NCI-H345 treated with DMSO at 0.1 percent for 48 hours (cell line): ENCODE results near the gene POFUT2.

Experiments
- DNase-seq: peaks from one replicate; lab custom pipeline; 2025; ENCODE audit not compliant: unreplicated experiment; lab: John Stamatoyannopoulos, UW

POFUT2 gene

DNA sequence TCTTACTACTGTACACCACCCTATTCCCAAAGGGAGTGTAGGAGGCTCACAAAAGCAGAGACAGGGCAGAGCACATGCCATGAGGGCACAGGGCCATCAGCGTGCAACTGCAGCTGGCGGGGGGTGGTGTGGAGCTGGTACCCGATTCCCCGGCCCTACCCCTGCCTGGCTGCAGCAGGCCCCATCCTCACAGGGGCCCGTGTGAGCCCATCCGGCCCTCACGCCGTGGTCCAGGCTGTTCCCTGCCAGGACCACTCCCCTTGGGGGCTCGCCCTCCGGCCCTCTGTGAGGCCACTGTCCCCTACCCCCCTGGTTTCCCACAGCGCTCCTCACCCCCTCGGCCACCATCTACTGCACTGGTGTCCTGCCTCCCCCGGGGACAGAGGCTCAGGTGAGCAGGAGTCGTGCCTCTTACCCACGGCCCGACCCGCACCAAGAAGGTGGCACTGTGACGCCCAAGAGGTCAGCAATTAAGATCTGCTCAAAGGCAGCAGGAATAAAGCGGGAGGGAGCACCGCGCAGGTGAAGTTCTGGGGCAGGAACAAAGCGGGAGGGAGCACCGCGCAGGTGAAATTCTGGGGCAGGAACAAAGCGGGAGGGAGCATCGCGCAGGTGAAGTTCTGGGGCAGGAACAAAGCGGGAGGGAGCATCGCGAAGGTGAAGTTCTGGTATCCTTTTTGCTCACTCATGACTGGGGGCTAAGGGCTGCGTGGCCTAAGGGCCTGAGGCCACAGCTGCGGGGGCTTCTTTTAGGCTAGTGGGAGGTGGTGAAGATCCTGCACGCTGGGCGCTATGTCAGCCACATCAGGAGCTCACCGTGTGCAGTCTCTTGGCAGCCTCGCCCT, 3.9 kb downstream of the POFUT2 start:
- DNase-seq: no peak

DNA sequence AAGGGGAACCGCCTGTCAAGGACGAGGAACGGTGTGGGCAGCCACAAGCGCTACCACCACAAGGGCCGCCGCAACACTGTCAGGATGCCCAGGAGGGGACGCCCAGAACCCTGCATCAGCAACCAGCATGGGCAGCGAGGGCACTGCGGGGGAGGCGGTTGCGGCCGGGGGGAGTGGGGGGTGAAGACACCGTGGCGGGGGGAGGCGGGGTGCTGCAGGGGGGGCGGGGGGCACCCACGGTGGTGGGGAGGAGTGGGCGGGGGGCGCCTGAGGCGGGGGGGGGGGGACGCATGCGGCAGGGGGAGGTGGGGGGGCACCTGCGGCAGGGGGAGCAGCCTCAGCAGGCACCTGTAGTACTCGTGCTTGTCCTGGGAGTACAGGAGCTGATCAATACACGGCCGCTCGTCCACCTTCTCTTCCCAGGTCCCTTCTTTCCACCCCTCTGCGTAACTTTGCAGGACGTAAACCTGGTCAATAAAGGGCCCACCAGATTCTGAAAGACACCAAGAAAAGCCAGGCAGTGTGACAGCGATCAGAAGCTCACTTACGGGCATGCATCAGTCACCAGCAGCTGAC, 4.6 kb downstream of the POFUT2 start:
- no peak for DNase-seq

DNA sequence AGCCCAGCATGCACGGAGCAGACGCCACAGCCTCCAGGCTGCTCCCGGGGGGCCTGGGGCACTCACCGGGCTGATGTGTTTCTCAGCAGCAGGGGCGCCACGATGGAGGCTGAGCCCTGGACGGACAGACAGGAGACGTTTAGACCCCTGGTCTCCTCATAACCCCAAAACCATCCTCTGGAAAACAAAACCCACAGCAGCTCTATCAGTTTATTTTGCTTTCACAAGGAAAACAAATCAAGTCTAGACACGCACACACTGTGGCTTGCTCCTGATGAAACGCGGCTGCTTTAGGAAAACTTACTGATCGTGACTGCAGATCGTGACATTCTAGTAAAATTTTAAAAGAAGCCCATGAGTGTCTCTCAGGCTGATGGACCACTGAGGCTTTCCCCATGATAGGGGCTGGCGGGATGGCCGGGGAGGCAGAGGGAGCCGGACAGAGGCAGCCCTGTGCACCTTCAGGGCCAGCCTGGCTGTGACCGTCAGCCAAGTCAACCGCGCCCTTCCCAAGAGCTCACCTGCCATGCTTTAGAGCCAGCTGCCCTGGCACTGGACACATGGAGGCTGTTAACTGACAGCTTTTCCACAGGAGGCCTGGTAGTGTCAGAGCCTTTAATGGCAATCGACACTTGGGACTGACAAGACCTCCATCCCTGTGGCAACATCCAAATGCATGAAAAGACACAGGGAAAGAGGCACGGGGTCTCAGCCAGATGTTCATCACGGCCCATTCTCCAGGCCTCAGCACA, 5.2 kb downstream of the POFUT2 start:
- DNase-seq: no peak

DNA sequence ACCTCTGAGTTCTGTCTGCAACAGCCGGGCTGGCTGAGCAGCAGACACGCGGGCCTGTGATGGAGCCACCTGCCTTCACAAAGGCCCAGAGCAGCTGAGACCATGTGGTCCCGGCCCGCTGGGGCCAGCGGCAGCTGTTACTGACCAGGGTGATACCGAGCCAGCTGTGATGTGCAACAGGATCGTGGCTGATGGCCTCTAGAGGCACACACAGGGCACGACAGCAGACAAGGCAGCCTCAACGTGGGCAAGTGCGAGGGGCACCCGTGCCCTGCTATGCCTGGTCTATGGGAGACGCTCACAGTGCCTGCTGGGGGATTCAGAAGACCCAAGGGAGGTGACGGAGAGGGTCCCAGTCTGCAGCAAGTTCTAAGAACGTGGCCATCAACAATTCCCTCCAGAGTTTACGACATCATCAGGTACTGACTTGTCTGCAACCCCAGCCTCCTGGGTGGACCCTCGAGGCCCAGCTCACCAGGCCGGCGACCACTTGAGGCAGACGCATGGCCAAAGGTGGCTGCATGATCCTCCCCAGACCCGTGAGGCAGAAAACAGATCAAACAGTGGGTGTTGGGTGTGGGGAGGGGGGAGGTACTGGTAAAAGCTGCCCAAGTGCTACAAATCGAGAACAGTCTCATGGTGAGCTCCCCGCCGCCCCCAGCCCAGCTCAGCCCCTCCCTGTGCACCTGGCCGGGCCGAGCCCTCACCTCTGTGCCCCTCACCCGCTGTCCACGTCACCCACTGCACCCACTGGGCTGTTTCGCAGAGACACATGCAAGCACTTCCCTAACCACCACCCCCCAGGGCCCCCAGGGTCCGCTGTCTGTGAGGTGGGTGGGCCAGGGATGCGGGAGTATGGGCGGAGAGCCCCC, 6.0 kb downstream of the POFUT2 start:
- no peak for DNase-seq

DNA sequence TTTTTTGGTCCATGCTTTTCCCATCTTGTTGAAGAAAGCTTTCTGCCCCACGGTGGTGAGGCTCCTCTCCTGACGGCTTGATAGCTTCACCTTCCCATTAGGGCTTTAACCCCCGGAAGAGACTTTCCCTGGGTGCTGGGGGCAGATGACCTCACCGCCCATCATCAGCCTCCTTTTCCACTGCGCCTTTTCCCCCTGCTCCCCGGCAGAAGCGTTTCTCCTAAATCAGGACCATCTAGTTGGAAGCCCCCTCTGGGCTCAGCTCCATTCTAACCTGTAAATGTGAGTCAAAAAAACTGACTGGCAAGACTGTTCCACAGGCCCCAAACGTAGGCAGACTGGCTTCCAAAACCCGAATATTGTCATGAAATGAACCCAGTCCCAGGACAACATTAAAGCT, 6.7 kb downstream of the POFUT2 start:
- no peak for DNase-seq

DNA sequence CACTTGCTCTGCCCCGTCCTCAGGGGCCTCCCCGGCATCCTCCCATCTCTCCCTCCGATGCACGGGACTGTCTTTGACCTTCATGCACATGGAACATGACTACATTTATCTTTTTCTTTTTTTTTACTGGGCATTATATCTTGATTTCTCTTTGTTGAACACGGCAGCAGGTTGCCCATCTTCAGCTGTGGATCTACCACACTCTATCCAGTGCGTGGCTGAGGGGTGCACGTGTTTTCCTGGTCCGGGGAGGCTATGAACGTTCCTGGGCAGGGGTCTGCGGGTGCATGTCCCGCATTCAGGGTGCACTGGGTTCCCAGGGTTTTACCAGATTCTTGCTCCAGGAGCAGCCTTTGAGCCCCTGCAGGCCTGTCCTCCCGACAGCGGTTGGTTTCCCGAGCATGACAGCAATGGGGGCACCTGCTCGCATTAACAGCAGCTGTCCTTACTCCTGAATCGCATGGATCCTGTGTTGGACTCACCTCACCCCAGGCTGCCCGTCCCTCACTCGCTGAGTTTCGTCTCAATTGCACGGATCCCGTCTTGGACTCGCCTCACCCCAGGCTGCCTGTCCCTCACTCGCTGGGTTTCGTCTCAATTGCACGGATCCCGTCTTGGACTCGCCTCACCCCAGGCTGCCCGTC, 7.4 kb downstream of the POFUT2 start:
- DNase-seq: no peak

DNA sequence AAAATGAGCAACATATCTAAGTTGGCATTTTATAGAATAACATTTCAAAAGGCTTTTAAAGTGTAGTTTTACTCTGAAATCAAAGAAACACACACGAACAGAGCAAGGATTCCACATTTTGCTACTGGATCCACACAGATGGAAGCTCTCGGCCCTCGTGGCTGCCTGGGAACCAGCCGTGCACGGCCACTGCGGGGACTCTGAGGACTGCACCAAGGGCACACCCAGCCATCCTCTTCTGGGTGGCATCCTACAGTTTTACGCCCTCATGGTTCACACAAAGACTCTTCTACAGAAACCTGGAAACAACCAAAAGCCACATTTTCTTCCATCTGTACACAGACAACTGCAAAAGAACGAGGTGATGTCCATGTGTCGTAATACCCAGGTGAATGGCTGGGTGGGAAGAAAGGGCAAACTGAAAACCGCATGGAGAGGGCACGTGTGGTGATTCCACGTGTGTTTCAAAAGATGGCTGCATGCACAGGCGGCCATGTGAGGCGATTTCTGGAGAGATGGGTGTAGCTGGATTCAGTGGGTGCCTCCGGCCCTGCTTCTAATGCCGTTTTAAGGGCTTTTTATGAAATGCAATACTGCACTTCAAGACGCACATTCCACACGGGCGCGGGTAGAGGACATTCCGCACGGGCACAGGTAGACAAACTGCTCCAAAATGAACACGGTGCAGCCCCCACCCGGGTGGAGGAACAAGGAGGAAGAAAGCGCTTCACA, 8.1 kb downstream of the POFUT2 start:
- DNase-seq: no peak

DNA sequence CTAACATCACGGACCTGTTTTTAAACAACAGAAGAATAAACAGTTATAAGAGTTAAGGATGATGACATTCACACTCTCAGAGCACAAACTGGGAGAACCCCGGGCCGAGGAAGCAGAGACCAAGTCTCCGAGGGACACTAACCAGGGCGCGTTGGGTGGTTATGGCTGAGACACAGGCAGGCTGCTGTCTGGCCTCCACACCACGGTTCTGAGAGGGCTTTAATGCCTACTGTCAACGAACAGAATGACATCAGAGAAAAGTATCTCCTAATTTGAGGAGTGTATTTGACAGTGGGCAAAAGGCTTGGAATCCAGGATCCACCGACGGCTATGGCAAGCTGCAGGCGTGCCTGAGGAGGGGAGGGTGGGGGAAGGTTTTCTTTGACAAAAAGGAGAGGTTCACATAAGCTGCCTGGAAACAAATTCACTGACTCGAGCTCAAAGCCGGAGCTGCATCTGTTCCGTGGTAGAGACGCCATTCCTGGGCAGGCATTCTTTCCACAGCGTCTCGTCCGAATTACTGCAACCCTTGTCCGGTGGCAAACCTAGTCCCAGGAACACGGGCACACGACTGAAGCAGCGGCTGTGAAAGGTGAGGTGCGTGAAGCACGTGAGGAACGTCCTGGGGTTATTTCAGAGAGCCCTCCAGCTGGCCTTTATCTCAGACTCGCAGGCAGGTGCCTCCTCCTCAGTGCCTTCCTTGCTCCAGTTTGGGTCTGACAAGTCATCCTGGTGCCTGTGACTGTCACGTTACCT, 9.4 kb downstream of the POFUT2 start:
- no peak for DNase-seq

DNA sequence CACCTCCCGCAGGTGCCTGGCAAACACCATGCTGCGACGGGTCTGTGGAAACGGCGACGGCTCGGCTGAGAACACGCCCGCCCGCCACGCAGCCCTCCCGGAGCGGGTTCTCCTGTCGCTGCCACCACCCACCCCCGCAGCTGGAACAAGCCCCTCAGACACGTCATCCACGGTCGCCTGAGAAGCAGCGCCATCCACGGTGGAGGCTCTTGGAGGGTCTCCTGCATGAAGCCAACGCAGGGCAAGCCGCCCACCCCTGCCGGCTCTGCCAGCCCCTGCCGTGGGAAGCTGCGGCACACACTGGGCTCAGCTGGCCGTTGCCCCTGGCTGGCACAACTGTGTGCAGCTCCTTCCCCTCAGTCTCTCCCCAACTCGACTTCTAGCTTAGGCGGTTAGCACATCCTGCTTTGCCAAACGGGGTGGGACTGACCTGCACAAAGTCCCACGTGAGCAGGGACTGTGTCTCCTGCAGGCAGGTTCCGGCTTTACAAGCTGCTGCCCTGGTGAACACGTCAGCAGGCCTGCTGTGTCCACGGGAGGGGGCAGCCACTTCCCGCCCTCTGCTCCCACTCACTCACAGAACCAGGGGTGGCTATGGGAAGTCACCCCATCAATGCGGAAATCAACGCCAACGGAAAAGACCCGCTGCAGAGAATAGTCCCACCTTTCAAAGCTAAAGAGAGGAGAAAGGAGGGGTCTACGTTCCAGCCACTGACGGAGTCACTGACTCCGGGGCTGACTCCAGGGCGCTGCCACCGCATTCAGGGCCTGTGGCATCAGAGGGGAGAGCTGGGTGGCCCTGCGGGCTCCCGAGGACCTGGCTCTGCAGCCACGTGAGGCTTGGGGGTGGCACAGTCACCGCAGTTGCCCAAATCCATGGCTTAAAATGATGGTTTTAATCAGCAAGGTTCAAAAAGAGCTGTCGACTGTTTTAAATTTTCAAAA, 10.3 kb downstream of the POFUT2 start:
- DNase-seq: no peak

DNA sequence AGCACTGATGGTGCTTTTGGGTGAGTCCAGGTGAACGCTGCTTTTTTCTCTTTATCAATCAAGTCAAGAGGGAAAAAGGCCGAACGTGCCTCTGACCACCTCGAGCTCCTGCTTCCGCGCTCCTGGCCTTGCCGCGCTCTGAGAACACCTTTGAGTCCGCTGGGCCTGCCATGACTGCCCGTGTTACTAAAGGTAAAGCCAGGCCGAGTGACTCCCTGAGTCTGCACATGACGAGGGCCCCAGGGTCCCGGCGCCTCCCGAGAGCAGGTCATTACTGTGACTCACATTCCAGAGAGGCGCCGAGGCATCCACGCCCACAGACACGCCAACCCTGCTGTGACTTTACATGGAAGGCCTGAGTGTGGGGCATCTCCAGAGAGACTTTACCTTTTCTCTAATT, 11.1 kb downstream of the POFUT2 start:
- no peak for DNase-seq

DNA sequence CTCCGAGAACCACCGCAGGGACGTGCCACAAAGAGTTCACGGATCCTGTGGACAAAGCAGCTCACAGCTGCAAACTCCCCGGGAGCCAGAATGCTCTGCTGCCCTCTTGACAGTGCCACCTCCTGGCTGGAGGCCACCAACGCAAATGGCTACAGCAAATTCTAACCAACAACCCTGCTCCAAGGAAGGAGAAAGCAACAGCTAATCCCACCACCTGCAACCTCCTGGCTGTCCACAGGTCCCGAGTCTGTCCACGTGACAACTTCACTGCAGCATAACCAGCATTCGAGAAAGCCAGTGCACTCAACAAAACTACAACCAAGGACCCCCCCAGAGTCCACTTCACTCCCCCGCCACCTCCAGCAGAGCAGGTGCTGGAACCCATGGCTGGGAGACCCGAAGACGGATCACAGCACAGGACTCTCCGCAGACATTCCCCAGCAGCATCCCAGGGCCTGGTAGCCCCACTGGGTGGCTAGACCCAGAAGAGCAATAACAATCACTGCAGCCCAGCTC, 17.3 kb downstream of the POFUT2 start:
- no peak for DNase-seq

DNA sequence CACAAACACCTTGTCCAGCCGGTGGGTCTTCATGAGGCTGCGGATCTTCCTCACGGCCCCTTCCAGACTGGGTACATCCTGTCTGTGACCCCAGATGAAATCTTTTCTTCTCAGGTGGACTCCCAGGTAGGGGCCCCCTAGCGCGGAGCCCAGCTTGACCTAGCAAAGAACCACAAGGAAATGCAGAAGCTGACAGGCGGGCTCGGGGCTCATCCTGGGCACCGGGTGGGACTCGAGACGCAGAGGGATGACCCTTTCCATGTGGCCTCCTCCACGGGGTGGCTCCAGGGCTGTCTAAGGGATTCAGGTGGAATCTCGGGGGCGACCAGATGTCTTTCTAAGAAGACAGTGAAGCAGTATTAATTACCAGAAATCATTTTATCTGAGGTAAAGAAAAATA, 17.8 kb downstream of the POFUT2 start:
- no peak for DNase-seq

DNA sequence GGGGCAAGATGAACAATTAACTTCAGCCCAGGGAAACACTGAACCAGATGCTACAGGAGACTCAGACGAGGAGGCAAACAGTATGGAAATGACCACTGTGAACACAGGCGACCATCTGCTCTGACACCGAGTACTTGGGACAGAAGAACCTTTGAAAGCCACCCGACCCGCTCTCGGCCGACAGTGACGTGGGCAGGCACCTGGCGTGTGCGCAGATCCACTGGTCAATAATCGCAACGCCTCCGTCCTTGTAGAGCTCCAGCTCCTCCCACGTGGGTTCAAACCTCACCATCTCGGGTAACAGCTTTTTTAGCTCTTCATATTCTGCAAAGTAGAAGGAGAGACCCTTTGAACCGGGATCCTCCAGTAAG, 20.3 kb downstream of the POFUT2 start:
- DNase-seq: no peak

DNA sequence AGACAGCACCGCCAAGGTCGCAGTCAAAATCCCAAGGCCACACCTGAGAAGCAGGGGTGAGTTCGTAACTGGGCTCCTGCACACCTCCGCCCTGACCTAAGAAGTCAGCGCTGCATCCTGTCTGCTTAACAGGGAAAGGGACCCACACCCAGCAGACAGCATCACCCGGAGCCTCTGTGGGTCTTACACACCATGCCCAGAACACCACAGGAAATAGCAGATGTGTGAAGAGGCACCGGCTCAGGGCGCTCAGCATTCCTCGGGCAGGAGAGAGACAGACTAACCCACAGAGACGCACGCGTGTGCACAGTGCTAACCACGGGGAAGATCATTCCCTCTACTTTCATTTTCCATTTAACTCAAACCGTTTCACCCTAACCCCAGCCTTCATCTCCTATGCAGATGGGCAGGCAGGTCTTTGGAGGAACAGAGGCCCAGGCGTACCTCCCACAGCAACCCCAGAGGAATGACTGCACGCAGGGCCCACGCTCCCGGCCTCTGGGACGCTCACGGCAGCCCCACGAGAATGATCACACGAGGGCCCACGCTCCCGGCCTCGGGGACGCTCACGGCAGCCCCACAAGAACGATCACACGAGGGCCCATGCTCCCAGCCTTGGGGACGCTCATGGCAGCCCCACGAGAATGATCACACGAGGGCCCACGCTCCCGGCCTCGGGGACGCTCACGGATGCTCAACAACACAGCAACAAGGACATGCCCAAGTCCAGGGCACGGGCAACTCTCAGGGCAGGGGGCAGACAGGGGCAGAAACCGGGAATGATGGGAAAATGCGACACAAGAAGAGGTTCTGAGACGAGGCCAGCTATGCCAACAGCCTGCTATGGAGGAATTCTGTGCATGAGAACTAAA, 20.9 kb downstream of the POFUT2 start:
- DNase-seq: no peak

DNA sequence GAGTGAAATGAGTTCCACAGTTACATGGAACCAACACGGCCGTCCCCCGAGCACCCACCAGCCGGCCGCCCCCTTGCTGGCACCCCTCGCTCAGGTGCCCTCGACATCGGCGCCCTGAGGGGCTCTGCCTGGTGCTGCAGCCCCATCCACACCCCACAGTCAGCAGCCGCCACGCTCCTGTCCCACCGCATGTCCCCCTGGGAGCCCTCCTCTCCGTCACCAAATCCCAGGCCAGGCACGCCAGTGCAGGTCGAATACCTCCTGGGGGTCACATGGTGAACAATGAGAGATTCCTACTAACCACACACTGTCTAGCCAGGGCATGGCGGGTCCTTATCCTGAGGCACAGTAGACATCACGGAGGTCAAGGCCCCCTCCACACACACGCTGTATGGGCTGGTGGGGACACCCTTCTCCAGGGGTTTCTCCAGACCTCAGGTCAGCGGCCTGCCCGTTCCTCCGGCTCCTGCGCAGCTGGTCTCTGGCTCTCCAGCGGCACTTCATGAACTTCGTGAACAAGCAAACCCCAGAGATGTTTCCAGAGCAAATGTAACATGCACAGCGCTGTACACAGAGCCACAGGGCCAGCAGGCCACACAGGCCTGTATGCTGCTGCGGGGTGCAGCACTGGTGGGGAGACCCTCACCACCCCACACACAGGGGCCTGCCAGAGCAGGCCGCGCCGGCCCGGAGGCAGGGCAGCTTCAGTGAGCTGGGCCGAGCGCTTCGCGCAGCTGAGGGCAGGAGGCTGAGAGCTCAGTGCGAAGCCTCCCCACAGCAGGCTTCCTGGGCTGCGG, 21.8 kb downstream of the POFUT2 start:
- DNase-seq: no peak

DNA sequence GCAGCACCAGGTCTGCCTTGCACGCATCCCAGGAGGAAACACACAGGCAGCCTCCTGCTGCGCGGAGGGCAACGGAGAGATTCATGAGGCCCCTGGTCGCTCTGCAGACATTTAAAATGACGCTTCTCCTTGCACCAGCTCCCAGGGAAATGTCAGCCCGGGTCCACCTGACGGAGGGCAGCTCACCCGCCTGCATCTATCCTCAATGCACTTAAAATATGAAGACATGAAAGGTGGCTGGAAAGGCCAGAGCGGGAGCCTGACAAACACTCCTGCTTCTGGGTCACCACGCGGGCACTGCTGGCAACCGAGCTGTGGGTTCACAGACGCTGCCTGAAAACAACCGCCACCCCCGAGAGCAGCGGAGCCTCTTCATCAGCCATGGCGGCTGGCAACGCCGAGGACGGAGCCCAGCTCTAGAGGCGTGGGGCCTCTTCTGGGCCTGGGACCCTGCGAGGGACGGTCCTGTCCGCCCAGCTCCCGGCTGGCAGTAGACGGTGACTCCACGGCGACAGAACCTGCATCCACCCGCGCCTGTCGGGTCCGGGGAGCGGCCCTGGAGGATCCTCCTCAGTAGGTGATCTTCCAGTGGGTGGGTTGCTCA, 22.7 kb downstream of the POFUT2 start:
- DNase-seq: no peak
